ENCODE measurements around the gene SLC12A7. TPM values are rescaled to one million over a fixed set of nuclear protein-coding genes. Genes with fewer than 3 reads are reported as not detected.

SLC12A7 gene
- total and polyA plus RNA-seq, 2 donors: 10.2 to 23.8 TPM

DNA sequence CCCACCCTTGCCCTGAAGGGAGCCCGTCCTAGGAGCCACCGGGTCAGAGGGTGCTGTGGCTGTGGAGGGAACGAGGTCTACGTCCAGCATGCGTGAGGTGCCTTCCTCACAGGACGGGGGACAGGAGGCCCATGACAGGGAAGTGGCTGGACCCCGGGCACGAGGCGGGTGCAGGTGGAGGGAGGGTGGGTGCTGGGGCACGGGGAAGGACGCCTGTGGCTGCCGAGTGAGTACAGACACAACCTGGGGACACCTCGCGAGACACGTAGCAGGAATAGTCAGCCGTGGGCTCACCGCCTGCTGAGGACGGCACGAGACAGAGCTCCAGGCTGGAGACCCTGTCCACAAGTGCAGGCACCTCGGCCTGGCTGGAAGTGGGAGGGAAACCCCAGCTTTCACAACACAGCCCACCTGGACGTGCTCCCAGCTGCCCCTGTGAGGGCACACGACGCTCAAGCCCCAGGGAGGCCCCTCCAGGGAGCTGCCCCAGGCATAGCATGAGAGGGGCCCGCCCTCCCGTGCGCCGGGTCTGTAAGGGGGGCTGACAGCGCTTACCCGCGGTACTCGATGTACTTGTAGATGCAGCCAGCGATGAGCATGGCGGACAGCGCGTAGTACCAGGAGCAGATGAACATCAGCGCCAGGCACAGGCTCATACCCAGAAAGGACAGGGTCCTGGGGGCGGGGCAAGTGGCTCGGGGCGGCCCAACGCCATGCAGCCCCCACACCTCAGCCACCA is 36.9 kb downstream of the SLC12A7 start:
- Histone ChIP-seq H3K4me3 (ENCODE audit: low read depth, low read length) (no peak overlapping the region), H3K36me3 (ENCODE audit: insufficient read depth) (no peaks in the 10 kb centered on the region)

DNA sequence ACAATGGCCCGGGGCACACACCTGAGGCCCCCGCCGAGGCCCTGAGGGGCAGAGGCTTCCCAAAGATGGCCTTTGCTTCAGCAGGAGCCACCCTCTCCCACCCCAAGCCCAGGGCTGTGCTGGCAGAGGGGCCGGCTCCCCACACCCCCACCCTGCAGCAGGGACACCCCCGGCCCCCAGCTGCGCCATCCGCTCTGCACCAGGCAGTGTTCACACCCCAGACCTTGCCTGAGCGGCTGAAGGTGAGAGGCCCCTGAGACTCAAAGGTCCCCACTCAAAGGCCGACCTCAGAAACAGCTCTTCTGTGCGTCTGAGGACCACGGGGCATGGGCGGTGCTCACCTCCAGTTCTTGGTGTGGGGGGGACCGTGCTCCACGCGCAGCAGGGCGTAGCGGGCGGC is 37.6 kb downstream of the SLC12A7 start:
- no peak for DNase-seq (ENCODE audit: extremely low spot score)
- WGBS: 92% methylated on average over 18 of the region's 18 CpGs
- Histone ChIP-seq H3K4me3 (ENCODE audit: low read depth, low read length) (no peak overlapping the region), H3K27ac (ENCODE audit: low read depth) (no peak overlapping the region), H3K4me1 (ENCODE audit: insufficient read depth) (no peaks in the 10 kb centered on the region), H3K36me3 (ENCODE audit: insufficient read depth) (no peaks in the 10 kb centered on the region)

More for the DNA sequence above, 36.9 kb downstream of the SLC12A7 start:
- H3K27ac ChIP-seq (ENCODE audit: low read depth): no peak overlapping the region
- DNase-seq (ENCODE audit: extremely low spot score): no peak
- H3K4me1 ChIP-seq (ENCODE audit: insufficient read depth): no peaks in the 10 kb centered on the region
- WGBS: 87% methylated on average over 40 of the region's 40 CpGs

DNA sequence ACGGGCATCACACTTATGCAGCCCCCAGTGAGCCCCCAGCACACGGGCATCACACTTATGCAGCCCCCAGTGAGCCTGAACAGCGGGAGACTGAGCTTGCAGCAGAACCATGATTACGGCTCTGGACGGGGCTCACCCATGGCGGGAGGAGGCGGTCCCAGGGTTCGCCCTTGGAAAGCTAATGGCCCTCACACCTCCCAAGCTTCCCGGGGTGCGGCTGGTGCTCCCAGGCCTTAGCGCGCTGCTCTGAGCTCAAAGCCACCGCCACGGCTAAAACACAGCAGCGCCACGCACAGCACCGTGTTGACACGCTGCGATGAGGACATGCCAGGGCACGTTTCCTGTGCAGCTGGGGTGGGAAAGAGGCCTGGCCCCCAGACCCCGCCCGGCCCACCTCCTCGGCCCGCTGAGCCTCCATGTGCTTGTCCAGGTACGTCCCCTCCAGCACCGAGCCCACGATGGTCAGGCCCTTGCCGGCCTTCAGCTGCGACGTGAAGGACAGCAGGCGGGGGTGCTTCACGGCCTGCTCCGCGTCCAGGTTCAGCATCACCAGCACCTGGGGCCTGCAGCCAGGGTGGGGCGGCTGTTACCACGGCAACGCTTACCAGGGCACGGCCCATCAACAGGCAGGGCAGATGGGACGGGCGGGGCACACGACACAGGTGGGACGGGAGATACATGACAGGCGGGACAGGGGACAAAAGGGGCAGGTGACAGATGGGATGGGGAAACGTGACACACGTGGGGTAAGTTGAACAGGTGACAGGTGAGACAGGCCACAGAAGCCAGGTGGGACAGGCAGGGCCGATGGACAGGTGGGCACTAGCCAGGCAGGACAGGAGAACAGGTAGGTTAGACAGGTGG is 38.4 kb downstream of the SLC12A7 start:
- H3K4me1 ChIP-seq (ENCODE audit: insufficient read depth): no peaks in the 10 kb centered on the region
- no peak for DNase-seq (ENCODE audit: extremely low spot score)
- WGBS: 89% methylated on average over 46 of the region's 46 CpGs
- H3K27ac ChIP-seq (ENCODE audit: low read depth): no peak overlapping the region
- no peak overlapping the region for H3K4me3 ChIP-seq (ENCODE audit: low read depth, low read length)
- H3K36me3 ChIP-seq (ENCODE audit: insufficient read depth): no peaks in the 10 kb centered on the region

DNA sequence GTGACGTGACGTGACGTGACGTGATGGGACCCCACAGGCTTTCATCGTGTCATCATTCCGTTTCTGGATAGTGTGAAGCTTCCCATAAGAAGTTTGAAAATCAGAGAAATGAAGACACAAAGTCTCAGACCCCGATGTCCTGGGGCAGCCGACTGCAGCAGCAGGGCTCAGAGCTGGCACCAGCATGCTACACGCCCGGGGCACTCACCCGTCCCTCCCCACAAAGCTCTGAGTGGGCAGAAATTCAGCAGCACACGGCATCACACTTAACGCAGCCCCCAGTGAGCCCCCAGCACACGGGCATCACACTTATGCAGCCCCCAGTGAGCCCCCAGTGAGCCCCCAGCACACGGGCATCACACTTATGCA is 42.2 kb downstream of the SLC12A7 start:
- Histone ChIP-seq H3K4me3 (ENCODE audit: low read depth, low read length) (no peak overlapping the region), H3K4me1 (ENCODE audit: insufficient read depth) (no peaks in the 10 kb centered on the region), H3K36me3 (ENCODE audit: insufficient read depth) (no peaks in the 10 kb centered on the region), H3K27ac (ENCODE audit: low read depth) (no peak overlapping the region)
- 92% methylated on average over 14 of the region's 15 CpGs for WGBS
- no peak for DNase-seq (ENCODE audit: extremely low spot score)

DNA sequence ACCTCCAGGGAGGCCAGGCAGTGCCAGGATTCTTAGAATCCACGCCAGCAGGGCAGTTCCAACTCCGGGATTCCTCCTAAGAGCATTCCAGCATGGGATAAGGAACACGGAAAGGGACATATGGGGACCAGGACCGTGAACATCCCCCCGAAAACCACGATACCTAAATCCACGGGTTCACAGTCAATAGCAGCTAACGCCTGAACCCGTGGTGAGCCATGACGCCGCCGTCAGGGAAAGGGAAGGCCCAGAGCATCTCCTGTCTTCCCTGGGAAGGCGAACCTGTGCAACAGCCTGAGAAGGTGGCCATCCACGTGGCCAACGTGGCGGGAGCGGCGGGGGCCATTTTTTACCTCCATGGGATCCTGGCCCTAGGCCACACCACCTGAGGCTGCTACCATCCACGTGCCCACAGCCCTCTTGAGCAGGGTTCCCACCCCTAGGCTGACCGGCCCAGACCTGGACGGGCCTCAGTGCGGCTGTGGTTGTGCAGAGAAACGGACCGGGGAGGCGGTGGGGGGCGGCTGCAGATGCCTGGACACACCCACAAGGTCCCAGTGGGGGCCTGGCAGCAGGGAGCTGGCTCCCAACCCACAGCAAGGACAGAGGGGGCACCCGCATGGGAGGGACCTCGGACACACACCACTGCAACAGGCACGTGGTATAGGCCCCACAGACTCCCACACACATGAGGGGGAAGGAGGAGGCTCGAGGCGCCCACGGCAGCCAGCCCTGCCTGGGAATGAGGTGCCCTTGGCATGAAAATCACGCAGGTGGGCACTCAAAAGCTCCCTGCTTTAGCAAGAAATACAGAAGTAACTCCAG is 42.8 kb downstream of the SLC12A7 start:
- 93% methylated on average over 33 of the region's 33 CpGs for WGBS
- DNase-seq (ENCODE audit: extremely low spot score): no peak
- H3K4me3 ChIP-seq (ENCODE audit: low read depth, low read length): no peak overlapping the region
- H3K36me3 ChIP-seq (ENCODE audit: insufficient read depth): no peaks in the 10 kb centered on the region
- no peak overlapping the region for H3K27ac ChIP-seq (ENCODE audit: low read depth)
- H3K4me1 ChIP-seq (ENCODE audit: insufficient read depth): no peaks in the 10 kb centered on the region

DNA sequence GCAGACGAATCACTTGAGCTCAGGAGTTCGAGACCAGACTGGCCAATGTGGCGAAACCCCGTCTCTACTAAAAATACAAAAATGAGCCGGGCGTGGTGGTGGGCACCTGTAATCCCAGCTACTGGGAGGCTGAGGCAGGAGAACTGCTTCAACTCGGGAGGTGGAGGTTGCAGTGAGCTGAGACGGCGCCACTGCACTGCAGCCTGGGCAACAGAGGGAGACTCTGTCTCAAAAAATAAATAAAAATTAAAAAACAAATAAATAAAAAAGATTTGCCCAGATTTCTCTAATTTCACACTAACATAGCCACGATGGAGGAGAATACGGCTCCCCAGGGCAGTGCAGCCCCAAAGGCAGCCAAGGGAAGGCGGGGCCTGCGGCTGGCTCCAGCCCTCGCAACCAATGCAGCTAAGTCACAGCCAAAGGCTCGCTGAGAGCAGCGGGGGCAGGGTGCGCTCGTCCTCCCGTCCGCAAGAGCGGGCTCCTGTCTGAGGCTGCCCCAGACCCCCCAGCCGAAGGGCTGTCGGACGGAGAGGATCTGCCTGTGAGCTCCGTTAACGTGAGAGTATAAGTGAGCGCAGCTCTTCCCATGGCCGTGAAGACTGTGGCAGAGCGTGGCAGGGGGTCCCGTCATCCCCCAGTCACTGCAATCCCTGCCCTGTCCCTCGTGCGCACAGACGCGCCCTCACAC is 43.5 kb downstream of the SLC12A7 start:
- 89% methylated on average over 34 of the region's 34 CpGs for WGBS
- no peaks in the 10 kb centered on the region for H3K4me1 ChIP-seq (ENCODE audit: insufficient read depth)
- H3K27ac ChIP-seq (ENCODE audit: low read depth): no peak overlapping the region
- H3K4me3 ChIP-seq (ENCODE audit: low read depth, low read length): no peak overlapping the region
- DNase-seq (ENCODE audit: extremely low spot score): no peak
- no peaks in the 10 kb centered on the region for H3K36me3 ChIP-seq (ENCODE audit: insufficient read depth)

DNA sequence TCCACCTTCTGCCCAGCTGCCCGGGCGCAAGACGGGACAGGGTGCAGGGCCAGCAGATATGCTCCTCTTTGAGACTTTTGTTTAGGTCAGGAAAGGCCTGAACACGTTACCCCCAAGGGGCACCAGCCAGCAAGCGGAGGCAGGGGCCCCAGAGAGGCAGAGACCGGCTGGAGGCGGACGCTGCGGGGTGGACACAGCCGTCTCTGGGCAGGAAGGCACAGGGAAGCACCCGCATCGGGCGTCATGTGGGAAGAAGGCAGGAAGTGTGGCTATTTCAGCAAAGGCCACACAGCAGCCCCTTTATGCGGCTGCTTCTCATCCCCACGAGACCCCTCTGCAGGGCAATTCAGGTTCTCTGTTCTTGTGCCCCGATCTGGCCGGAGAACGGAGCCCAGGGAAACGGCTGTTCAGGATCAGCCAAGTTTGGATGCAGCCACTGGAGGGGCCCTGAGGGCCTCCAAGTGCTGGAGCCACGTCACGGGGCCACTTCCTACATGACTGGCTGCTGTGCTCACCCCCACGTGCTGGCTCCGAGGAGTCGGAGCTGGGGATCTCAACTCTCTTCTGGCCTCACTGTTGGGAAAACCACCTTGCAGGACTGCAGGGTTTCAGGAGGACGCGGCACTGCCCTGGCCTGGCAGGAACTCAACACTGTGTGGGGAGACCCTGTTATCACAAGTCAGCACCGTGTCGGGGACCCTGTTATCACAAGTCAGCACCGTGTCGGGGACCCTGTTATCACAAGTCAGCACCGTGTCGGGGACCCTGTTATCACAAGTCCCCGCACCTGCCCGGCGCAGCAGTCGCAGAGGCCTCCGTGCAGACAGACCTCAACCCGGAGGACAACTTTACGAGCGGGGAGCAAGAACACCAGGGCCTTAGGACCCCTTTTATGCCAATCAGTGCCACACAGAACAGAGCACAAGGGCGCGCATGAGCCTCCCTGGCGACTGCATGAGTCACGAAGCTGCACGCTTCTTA is 44.4 kb downstream of the SLC12A7 start:
- no peak for DNase-seq (ENCODE audit: extremely low spot score)
- H3K36me3 ChIP-seq (ENCODE audit: insufficient read depth): no peaks in the 10 kb centered on the region
- no peak overlapping the region for H3K27ac ChIP-seq (ENCODE audit: low read depth)
- H3K4me3 ChIP-seq (ENCODE audit: low read depth, low read length): no peak overlapping the region
- WGBS: 86% methylated on average over 45 of the region's 45 CpGs
- no peaks in the 10 kb centered on the region for H3K4me1 ChIP-seq (ENCODE audit: insufficient read depth)

DNA sequence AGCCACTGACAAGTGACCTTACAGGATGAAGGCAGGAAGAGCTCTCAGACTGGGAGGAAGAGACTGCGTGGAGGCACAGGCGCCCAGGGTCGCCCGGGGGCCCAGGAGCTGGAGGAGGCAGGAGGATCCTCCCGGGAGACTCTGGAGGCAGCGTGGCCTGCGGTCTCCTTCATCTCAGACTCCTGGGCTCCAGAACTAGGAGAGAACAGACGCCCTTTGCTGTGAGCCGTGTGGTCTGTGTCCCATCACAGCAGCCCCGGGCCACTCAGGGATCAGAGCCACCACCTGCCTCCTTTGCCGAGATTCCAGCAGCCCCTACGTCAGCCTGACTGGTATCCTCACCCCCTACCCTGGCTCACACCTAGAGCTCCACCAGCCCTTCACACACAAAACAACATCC is 45.2 kb downstream of the SLC12A7 start:
- 90% methylated on average over 12 of the region's 12 CpGs for WGBS

DNA sequence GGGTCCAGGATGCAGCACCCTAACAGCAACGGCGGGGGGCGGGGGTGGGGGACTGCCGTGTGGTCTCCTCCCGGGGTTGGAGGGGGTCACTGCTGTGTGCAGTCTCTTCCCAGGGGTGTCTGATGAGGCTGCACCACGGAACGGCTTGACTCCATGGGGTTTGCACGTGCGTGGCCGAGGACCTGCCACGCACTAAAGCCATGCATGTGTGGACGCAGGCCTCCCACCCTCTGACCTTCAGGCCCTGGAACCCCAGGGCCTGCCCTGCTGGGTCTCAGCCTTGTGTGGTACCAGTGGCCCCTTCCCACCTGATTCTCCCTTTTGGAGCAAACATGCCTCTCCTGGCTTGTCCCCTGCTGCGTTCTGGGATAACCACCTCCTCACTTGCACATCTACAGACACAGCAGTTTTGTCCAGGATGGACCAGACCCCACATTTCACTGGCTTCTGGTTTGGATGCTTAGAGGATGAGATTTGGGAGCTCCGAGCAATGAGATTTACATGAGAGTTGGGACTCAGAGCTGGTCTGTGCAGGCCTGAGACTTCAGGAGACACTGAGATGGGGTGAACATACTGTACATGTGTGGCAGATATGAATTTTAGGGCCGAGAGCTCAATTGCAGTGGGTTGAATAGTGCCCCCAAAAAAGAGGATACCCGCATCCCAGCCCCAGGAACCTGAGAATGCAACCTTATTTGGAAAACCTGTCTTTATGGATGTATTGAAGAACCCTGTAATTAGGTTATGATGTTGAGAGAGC is 45.8 kb downstream of the SLC12A7 start:
- Histone ChIP-seq H3K27ac (ENCODE audit: low read depth) (no peak overlapping the region), H3K36me3 (ENCODE audit: insufficient read depth) (no peaks in the 10 kb centered on the region), H3K4me3 (ENCODE audit: low read depth, low read length) (no peak overlapping the region), H3K4me1 (ENCODE audit: insufficient read depth) (no peaks in the 10 kb centered on the region)
- no peak for DNase-seq (ENCODE audit: extremely low spot score)
- WGBS: 95% methylated on average over 16 of the region's 16 CpGs

More for the DNA sequence above, 45.2 kb downstream of the SLC12A7 start:
- Histone ChIP-seq H3K27ac (ENCODE audit: low read depth) (no peak overlapping the region), H3K4me3 (ENCODE audit: low read depth, low read length) (no peak overlapping the region), H3K36me3 (ENCODE audit: insufficient read depth) (no peaks in the 10 kb centered on the region), H3K4me1 (ENCODE audit: insufficient read depth) (no peaks in the 10 kb centered on the region)
- no peak for DNase-seq (ENCODE audit: extremely low spot score)

DNA sequence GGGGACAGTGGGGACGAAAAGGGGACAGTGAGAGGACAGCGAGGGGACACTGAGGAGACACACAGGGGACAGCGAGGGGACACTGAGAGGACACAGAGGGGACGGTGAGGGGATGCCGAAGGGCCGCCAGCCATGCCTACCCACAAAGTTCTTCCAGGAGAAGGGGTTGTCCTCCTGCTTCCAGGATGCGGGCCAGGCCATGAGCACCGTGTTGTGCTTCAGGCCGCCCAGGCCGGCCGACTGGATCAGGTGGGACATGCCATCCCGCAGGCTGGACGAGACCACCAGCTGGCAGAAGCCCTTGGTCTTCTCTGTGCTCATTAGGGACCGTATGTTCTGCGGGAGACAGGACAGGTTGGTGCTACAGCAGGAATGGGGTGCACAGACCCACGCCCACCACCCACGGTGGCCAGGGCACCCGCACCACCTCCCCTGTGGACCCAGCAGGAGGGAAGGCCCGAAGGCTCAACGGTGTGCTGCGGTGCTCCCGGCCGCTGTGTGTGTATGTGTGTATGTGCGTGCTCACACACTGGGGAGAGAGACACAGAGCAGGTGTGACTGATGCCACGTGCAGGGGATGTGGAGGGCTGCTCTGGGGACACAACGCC is 46.6 kb downstream of the SLC12A7 start:
- no peak for DNase-seq (ENCODE audit: extremely low spot score)
- Histone ChIP-seq H3K4me3 (ENCODE audit: low read depth, low read length) (no peak overlapping the region), H3K4me1 (ENCODE audit: insufficient read depth) (no peaks in the 10 kb centered on the region), H3K27ac (ENCODE audit: low read depth) (no peak overlapping the region), H3K36me3 (ENCODE audit: insufficient read depth) (no peaks in the 10 kb centered on the region)
- WGBS: 92% methylated on average over 26 of the region's 26 CpGs

DNA sequence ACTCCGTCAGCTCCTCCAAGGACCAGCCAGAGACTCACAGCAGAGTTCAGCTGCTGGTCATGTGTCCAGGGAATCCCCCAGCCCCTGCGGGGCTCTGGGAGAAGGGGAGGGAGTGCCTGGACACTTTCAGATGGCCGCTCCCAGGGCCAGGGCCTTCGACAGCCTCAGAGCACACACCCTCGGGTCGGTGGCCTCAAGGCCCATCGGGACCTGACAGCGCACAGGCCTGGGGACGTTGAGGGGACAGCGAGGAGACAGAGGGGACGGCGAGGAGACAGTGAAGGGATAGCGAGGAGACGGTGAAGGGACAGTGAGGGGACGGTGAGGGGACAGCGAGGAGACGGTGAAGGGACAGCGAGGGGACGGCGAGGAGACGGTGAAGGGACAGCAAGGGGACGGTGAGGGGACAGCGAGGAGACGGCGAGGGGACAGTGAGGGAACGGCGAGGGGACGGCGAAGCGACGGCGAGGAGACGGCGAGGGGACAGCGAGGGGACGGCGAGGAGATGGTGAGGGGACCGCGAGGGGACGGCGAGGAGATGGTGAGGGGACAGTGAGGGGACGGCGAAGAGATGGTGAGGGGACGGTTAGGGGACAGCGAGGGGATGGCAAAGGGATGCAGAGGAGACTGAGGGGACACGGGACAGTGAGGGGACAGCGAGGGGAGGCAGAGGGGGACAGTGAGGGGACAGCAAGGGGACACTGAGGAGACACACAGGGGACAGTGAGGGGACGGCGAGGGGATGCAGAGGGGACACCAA is 47.3 kb downstream of the SLC12A7 start:
- WGBS: 92% methylated on average over 49 of the region's 49 CpGs
- H3K4me3 ChIP-seq (ENCODE audit: low read depth, low read length): no peak overlapping the region
- H3K4me1 ChIP-seq (ENCODE audit: insufficient read depth): no peaks in the 10 kb centered on the region
- no peak overlapping the region for H3K27ac ChIP-seq (ENCODE audit: low read depth)
- DNase-seq (ENCODE audit: extremely low spot score): no peak
- no peaks in the 10 kb centered on the region for H3K36me3 ChIP-seq (ENCODE audit: insufficient read depth)

Measured in urinary bladder (tissue), 4 donors.